ENCODE results near the gene NOL3. TPM values are rescaled to one million over a fixed set of nuclear protein-coding genes. Genes with fewer than 3 reads are reported as not detected.

NOL3 gene
- total and polyA plus RNA-seq, 2 of the 13 experiments (the other 11 are each of a cell fraction or from before 2014, with no cell fraction given) = 5.7 to 20.5 TPM

GRCh38 chr16:67173808-67174705 lies 3.7 kb downstream of the NOL3 start (continued):
- TF ChIP-seq ATF3 (CRISPR knock-in tag; IDR thresholded peaks at IDR 0.05) (no peak), ZNF614 (CRISPR knock-in tag; IDR thresholded peaks at IDR 0.05; ENCODE audit: borderline replicate concordance) (peak; percentile 66; the same call in 1 of the 2 replicates), ZNF234 (CRISPR knock-in tag; conservative IDR thresholded peaks at IDR 0.05) (no peak; the same call in 1 of the 2 replicates), ZBTB7B (CRISPR knock-in tag; IDR thresholded peaks at IDR 0.05) (peak; percentile 72; the same call in 1 of the 2 replicates), ZNF205 (CRISPR knock-in tag; IDR thresholded peaks at IDR 0.05) (peak; percentile 84), ZFP1 (CRISPR knock-in tag; IDR thresholded peaks at IDR 0.05) (no peak), PLSCR1 (CRISPR knock-in tag; IDR thresholded peaks at IDR 0.05; ENCODE audit: borderline replicate concordance) (no peak; the same call in 1 of the 2 replicates), MTA1 (CRISPR knock-in tag; IDR thresholded peaks at IDR 0.05; ENCODE audit: borderline replicate concordance) (peak; percentile 97; the same call in 1 of the 2 replicates), PPARG (CRISPR knock-in tag; conservative IDR thresholded peaks at IDR 0.05) (peak; percentile 61; the same call in 1 of the 2 replicates), HMG20B (CRISPR knock-in tag; conservative IDR thresholded peaks at IDR 0.05) (no peak), ZNF282 (IDR thresholded peaks at IDR 0.05; ENCODE audit: partially characterized antibody) (no peak), ZNF746 (CRISPR knock-in tag; IDR thresholded peaks at IDR 0.05) (peak; percentile 70; the same call in 1 of the 2 replicates), ZNF616 (CRISPR knock-in tag; IDR thresholded peaks at IDR 0.05; ENCODE audit: low read depth) (peak; percentile 93), NCOA2 (CRISPR knock-in tag; IDR thresholded peaks at IDR 0.05) (no peak), ZKSCAN8 (CRISPR knock-in tag; IDR thresholded peaks at IDR 0.05; ENCODE audit: borderline replicate concordance) (peak; percentile 67; the same call in 1 of the 2 replicates), ZNF749 (CRISPR knock-in tag; IDR thresholded peaks at IDR 0.05; ENCODE audit: borderline replicate concordance) (peak; percentile 84; the same call in 1 of the 2 replicates), HNRNPH1 (optimal IDR thresholded peaks at IDR 0.05; ENCODE audit: low read depth, low read length) (no peak), ZSCAN12 (CRISPR knock-in tag; IDR thresholded peaks at IDR 0.05) (0 out of 2 replicates have a peak, but pooled peaks have one; percentile 74), ZNF646 (CRISPR knock-in tag; IDR thresholded peaks at IDR 0.05) (no peak), AGO1 (IDR thresholded peaks at IDR 0.05; ENCODE audit: low read depth, low read length, poor library complexity, severe bottlenecking) (peak; percentile 82)
